Measurements from ENCODE around the gene TMED4. TPM values are rescaled to one million over a fixed set of nuclear protein-coding genes. Genes with fewer than 3 reads are reported as not detected.

TMED4 gene
- 10 to 100 TPM; 71.6 to 73.0 TPM for total RNA-seq

- H3K27me3 Mint-ChIP-seq, result no peaks in the 10 kb centered on the region
- H3K36me3 Mint-ChIP-seq (ENCODE audit: low read depth), result peaks cover 32% of the 10 kb centered on the region
- H3K9me3 Mint-ChIP-seq (ENCODE audit: low read depth), result no peaks in the 10 kb centered on the region
- ChIA-PET CTCF (interaction anchor here (0.6 to 1.2 kb wide), 10 partner anchors 8 to 403 kb away, joined by 3 to 4 read pairs (median 3); partner anchors contain the start of genes DDX56 and OGDH), POLR2A (interaction anchor here (0.6 to 1.8 kb wide), 6 partner anchors 9 to 304 kb away, joined by 3 to 7 read pairs (median 5); partner anchors contain the start of genes DDX56, OGDH and PURB)
- peaks cover 33% of the 10 kb centered on the region for H3K4me1 Mint-ChIP-seq
- DNase-seq, result peak; percentile 100
- H3K27ac Mint-ChIP-seq, result peak within 1 kb of the TSS; percentile 92
- ATAC-seq, result peak; percentile 95
- H3K4me3 Mint-ChIP-seq, result peak within 1 kb of the TSS; percentile 85
- intact Hi-C loops (cut with DNase I, micrococcal nuclease), result loop anchor here (1.0 to 2.0 kb wide), 17 partner anchors 8 to 529 kb away; partner anchors contain the start of genes OGDH (in 2 of the 2), PPIA (in 2 of the 2), ZMIZ2 (in 2 of the 2) and H2AZ2 (in 1 of the 2)
Observed at GRCh38 chr7:44581879-44582603, at the start of gene TMED4. Gene TMED4 (minus strand): TSS chr7:44582231. CDS start chr7:44582206, 25 bp downstream.

GRCh38 chr7:44631458-44632115, 49.6 kb upstream of the TMED4 start:
- DNase-seq, result peak; percentile 35
- Mint-ChIP-seq H3K27ac (peak overlapping the region; percentile 87), H3K9me3 (ENCODE audit: low read depth) (no peaks in the 10 kb centered on the region), H3K4me1 (peaks cover 76% of the 10 kb centered on the region), H3K36me3 (ENCODE audit: low read depth) (peaks cover 38% of the 10 kb centered on the region), H3K27me3 (no peaks in the 10 kb centered on the region), H3K4me3 (no peak overlapping the region)
- ATAC-seq, result no peak
- intact Hi-C loops (cut with DNase I, micrococcal nuclease), result loop anchor here in 1 of 2 experiments (5.0 kb wide), 1 partner anchor 566 kb away; no protein-coding TSS in a partner anchor
- ChIA-PET CTCF (interaction anchor here (0.6 to 1.3 kb wide), 3 partner anchors 9 to 40 kb away, joined by 3 read pairs; no protein-coding TSS in a partner anchor), POLR2A (interaction anchor here (1.2 to 1.3 kb wide), 3 partner anchors 9 to 24 kb away, joined by 3 to 4 read pairs (median 3); no protein-coding TSS in a partner anchor)

- DNase-seq, result no peak
- peak overlapping the region; percentile 87 for H3K27ac Mint-ChIP-seq
- H3K36me3 Mint-ChIP-seq (ENCODE audit: low read depth), result peaks cover 43% of the 10 kb centered on the region
- no peak for ATAC-seq
- H3K4me1 Mint-ChIP-seq, result peaks cover 76% of the 10 kb centered on the region
- H3K9me3 Mint-ChIP-seq (ENCODE audit: low read depth), result no peaks in the 10 kb centered on the region
- CTCF ChIA-PET, result interaction anchor here (0.6 to 1.3 kb wide), 4 partner anchors 10 to 66 kb away, joined by 3 read pairs; no protein-coding TSS in a partner anchor
- intact Hi-C loops (cut with DNase I, micrococcal nuclease), result loop anchor here in 1 of 2 experiments (5.0 kb wide), 1 partner anchor 566 kb away; no protein-coding TSS in a partner anchor
- no peak overlapping the region for H3K4me3 Mint-ChIP-seq
- no peaks in the 10 kb centered on the region for H3K27me3 Mint-ChIP-seq
- POLR2A ChIA-PET, result interaction anchor here (1.2 to 1.3 kb wide), 3 partner anchors 8 to 23 kb away, joined by 3 to 4 read pairs (median 3); no protein-coding TSS in a partner anchor
Observed at GRCh38 chr7:44630792-44631457, 48.9 kb upstream of the TMED4 start.

GRCh38 chr7:44629829-44630522, 47.9 kb upstream of the TMED4 start:
- ChIA-PET CTCF (interaction anchor here (0.7 to 1.2 kb wide), 2 partner anchors 8 to 65 kb away, joined by 3 to 4 read pairs; no protein-coding TSS in a partner anchor), POLR2A (no interaction called here)
- H3K9me3 Mint-ChIP-seq (ENCODE audit: low read depth), result no peaks in the 10 kb centered on the region
- H3K36me3 Mint-ChIP-seq (ENCODE audit: low read depth), result peaks cover 50% of the 10 kb centered on the region
- no peaks in the 10 kb centered on the region for H3K27me3 Mint-ChIP-seq
- H3K4me1 Mint-ChIP-seq, result peaks cover 78% of the 10 kb centered on the region
- peak overlapping the region; percentile 73 for H3K27ac Mint-ChIP-seq
- DNase-seq (no peak), ATAC-seq (no peak)
- intact Hi-C loops (cut with DNase I, micrococcal nuclease), result loop anchor here in 1 of 2 experiments (5.0 kb wide), 1 partner anchor 567 kb away; no protein-coding TSS in a partner anchor
- no peak overlapping the region for H3K4me3 Mint-ChIP-seq

- intact Hi-C loops (cut with DNase I, micrococcal nuclease), result no loop called here
- Mint-ChIP-seq H3K36me3 (ENCODE audit: low read depth) (peaks cover 49% of the 10 kb centered on the region), H3K27me3 (no peaks in the 10 kb centered on the region), H3K9me3 (ENCODE audit: low read depth) (no peaks in the 10 kb centered on the region), H3K4me3 (no peak overlapping the region), H3K27ac (peak overlapping the region; percentile 31), H3K4me1 (peaks cover 78% of the 10 kb centered on the region)
- POLR2A ChIA-PET, result no interaction called here
- DNase-seq (no peak), ATAC-seq (no peak)
- CTCF ChIA-PET, result no interaction called here
Observed at GRCh38 chr7:44626620-44627019, 44.6 kb upstream of the TMED4 start.

GRCh38 chr7:44625526-44626471, 43.8 kb upstream of the TMED4 start:
- intact Hi-C loops (cut with DNase I, micrococcal nuclease), result no loop called here
- CTCF ChIA-PET, result interaction anchor here (0.6 to 2.4 kb wide), 4 partner anchors 11 to 45 kb away, joined by 3 to 14 read pairs (median 8); partner anchors contain the start of gene OGDH
- H3K36me3 Mint-ChIP-seq (ENCODE audit: low read depth), result peaks cover 45% of the 10 kb centered on the region
- H3K27me3 Mint-ChIP-seq, result no peaks in the 10 kb centered on the region
- H3K4me1 Mint-ChIP-seq, result peaks cover 78% of the 10 kb centered on the region
- DNase-seq (no peak), ATAC-seq (no peak)
- POLR2A ChIA-PET, result interaction anchor here (2.2 kb wide), 1 partner anchor 8 kb away, joined by 10 read pairs; no protein-coding TSS in a partner anchor
- no peak overlapping the region for H3K4me3 Mint-ChIP-seq
- peak overlapping the region; percentile 31 for H3K27ac Mint-ChIP-seq
- no peaks in the 10 kb centered on the region for H3K9me3 Mint-ChIP-seq (ENCODE audit: low read depth)

- Mint-ChIP-seq H3K36me3 (ENCODE audit: low read depth) (peaks cover 46% of the 10 kb centered on the region), H3K9me3 (ENCODE audit: low read depth) (no peaks in the 10 kb centered on the region), H3K4me3 (peak overlapping the region; percentile 11), H3K27me3 (no peaks in the 10 kb centered on the region), H3K27ac (peak overlapping the region; percentile 94), H3K4me1 (peaks cover 78% of the 10 kb centered on the region)
- intact Hi-C loops (cut with DNase I, micrococcal nuclease), result loop anchor here (1.0 kb wide), 1 partner anchor 9 kb away; no protein-coding TSS in a partner anchor
- DNase-seq, result no peak
- ChIA-PET POLR2A (interaction anchor here (0.7 to 2.2 kb wide), 5 partner anchors 9 to 291 kb away, joined by 3 to 10 read pairs (median 5); no protein-coding TSS in a partner anchor), CTCF (interaction anchor here (0.5 to 2.4 kb wide), 5 partner anchors 12 to 224 kb away, joined by 4 to 14 read pairs (median 5); partner anchors contain the start of gene H2AZ2)
- no peak for ATAC-seq
Observed at GRCh38 chr7:44624318-44624717, 42.3 kb upstream of the TMED4 start.

- peaks cover 90% of the 10 kb centered on the region for H3K4me1 Mint-ChIP-seq
- CTCF ChIA-PET, result interaction anchor here (1.2 to 1.6 kb wide), 2 partner anchors 15 to 27 kb away, joined by 3 to 7 read pairs; no protein-coding TSS in a partner anchor
- H3K4me3 Mint-ChIP-seq, result peak overlapping the region; percentile 50
- peak overlapping the region; percentile 94 for H3K27ac Mint-ChIP-seq
- peaks cover 46% of the 10 kb centered on the region for H3K36me3 Mint-ChIP-seq (ENCODE audit: low read depth)
- ATAC-seq (peak; percentile 90), DNase-seq (peak; percentile 72)
- POLR2A ChIA-PET, result interaction anchor here (0.5 to 1.5 kb wide), 5 partner anchors 9 to 396 kb away, joined by 4 to 8 read pairs (median 6); partner anchors contain the start of gene OGDH
- no peaks in the 10 kb centered on the region for H3K27me3 Mint-ChIP-seq
- intact Hi-C loops (cut with DNase I, micrococcal nuclease), result loop anchor here (1.0 kb wide), 1 partner anchor 16 kb away; no protein-coding TSS in a partner anchor
- H3K9me3 Mint-ChIP-seq (ENCODE audit: low read depth), result no peaks in the 10 kb centered on the region
Observed at GRCh38 chr7:44622342-44623151, 40.5 kb upstream of the TMED4 start.

- H3K27ac Mint-ChIP-seq, result peak overlapping the region; percentile 25
- H3K27me3 Mint-ChIP-seq, result no peaks in the 10 kb centered on the region
- no peak for ATAC-seq
- no peaks in the 10 kb centered on the region for H3K9me3 Mint-ChIP-seq (ENCODE audit: low read depth)
- intact Hi-C loops (cut with DNase I, micrococcal nuclease), result loop anchor here (1.0 kb wide), 1 partner anchor 17 kb away; no protein-coding TSS in a partner anchor
- peaks cover 97% of the 10 kb centered on the region for H3K4me1 Mint-ChIP-seq
- H3K4me3 Mint-ChIP-seq, result no peak overlapping the region
- ChIA-PET POLR2A (interaction anchor here (1.7 kb wide), 1 partner anchor 12 kb away, joined by 9 read pairs; no protein-coding TSS in a partner anchor), CTCF (interaction anchor here (1.4 to 1.6 kb wide), 4 partner anchors 12 to 19 kb away, joined by 6 to 10 read pairs (median 8); no protein-coding TSS in a partner anchor)
- DNase-seq, result no peak
- peaks cover 46% of the 10 kb centered on the region for H3K36me3 Mint-ChIP-seq (ENCODE audit: low read depth)
Observed at GRCh38 chr7:44621750-44622103, 39.7 kb upstream of the TMED4 start.
